Breast epithelium (tissue), 3 donors: ENCODE measurements around the gene CROCC2.

Experiments used
- POLR2A ChIP-seq: fragments of 450-650 bp; IDR thresholded peaks from one replicate; pipeline ENCODE4 v1.6.1; 2016; ENCODE audit warnings: antibody characterized with exemption, mild to moderate bottlenecking, moderate library complexity
- POLR2AphosphoS5 ChIP-seq, 3 donors: sonication (generic); formaldehyde crosslinking; IDR thresholded peaks; one replicate each; pipeline ENCODE4 v1.6.1; 2017; ENCODE audit warnings: antibody characterized with exemption in 3 of 3

DNA sequence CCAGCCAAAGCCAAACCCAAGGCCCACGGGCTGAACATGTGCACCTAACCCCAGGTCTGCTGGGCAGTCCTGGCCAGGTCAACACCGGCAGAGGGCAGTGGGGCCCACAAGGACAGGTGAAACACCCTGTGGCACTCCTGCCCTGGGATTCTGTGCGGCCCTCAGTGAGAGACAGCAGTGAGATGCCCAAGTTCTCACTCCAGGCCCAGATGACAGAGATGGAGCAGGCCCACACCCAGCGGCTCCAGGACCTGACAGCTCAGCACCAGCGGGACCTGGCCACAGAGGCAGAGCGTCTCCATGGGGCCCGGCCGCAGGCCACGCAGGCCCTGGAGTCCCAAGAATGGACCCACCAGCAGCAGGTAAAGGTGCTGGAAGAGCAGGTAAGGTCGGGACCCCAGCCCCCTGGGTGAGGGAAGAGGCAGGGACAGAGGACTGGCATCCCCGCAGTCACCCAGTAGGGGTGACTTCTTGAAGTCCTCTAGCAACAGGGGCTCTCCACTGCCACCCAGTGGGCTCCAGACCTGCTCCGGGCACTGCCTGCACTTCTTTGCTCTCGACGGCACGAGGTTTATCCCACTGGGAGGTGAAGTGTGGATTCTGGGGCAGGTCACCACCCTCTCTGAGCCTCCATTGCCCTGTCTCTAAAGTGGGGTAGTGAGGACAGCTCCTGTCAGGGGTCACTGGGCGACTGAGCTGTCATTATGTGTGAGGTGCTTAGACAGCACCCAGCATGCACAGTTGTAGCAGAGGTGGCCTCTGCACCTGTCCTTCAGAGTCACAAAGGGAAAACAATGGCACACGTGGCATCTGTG is 83.5 kb downstream of the CROCC2 start:
- TF ChIP-seq POLR2AphosphoS5 (IDR thresholded peaks at IDR 0.05) = no peak
- TF ChIP-seq POLR2A = no peak
